Astrocyte (in vitro differentiated cells and primary cell): ENCODE measurements around the gene OCIAD2. TPM values are rescaled to one million over a fixed set of nuclear protein-coding genes. Genes with fewer than 3 reads are reported as not detected.
A peak's percentile ranks its signal among the peaks of the same experiment; 100 is the strongest.

Experiments used
- DNase-seq: peaks from one replicate; pipeline ENCODE4 v3.0.0-alpha.2; 2010; ENCODE audit warnings: low read depth
- FAIRE-seq: peaks from 2 replicates; lab custom pipeline; 2011; peaks lifted over from hg19 to GRCh38; lab: Jason Lieb, UNC
- H2AFZ ChIP-seq: 2 replicates; pipeline ENCODE4 v1.6.0; 2012; ENCODE audit warnings: low read depth, low read length, inconsistent platforms
- H3K27ac ChIP-seq: 2 replicates; pipeline ENCODE4 v1.5.1; 2011; ENCODE audit warnings: low read depth, low read length, inconsistent platforms
- H3K27me3 ChIP-seq: 2 replicates; pipeline ENCODE4 v1.6.0; 2011; ENCODE audit warnings: low read length, inconsistent platforms; ENCODE audit not compliant: insufficient read depth
- H3K36me3 ChIP-seq: 2 replicates; pipeline ENCODE4 v1.5.1; 2011; ENCODE audit warnings: low read length, inconsistent platforms; ENCODE audit not compliant: insufficient read depth
- H3K4me1 ChIP-seq: 2 replicates; pipeline ENCODE4 v1.5.1; 2011; ENCODE audit warnings: low read length, inconsistent platforms; ENCODE audit not compliant: insufficient read depth
- H3K4me2 ChIP-seq: 2 replicates; pipeline ENCODE4 v1.6.0; 2012; ENCODE audit warnings: low read length, inconsistent platforms
- H3K4me3 ChIP-seq: 2 replicates; pipeline ENCODE4 v1.5.1; 2011; ENCODE audit warnings: low read depth, mild to moderate bottlenecking, low read length, inconsistent platforms; ENCODE audit not compliant: insufficient read depth
- H3K79me2 ChIP-seq: 2 replicates; pipeline ENCODE4 v1.6.0; 2012; ENCODE audit warnings: mild to moderate bottlenecking, low read length, inconsistent platforms; ENCODE audit not compliant: insufficient read depth
- H3K9ac ChIP-seq: 2 replicates; pipeline ENCODE4 v1.6.0; 2012; ENCODE audit warnings: mild to moderate bottlenecking, low read length, inconsistent platforms
- H3K9me3 ChIP-seq: 2 replicates; pipeline ENCODE4 v1.5.1; 2012; ENCODE audit warnings: low read depth, mild to moderate bottlenecking, low read length, inconsistent platforms; ENCODE audit not compliant: insufficient read depth
- H4K20me1 ChIP-seq: 2 replicates; pipeline ENCODE4 v1.6.0; 2012; ENCODE audit warnings: low read length, inconsistent platforms; ENCODE audit not compliant: insufficient read depth
- H3K27ac Mint-ChIP-seq: one replicate; pipeline ENCODE4 v1.8.0; 2021; ENCODE audit warnings: mild to moderate bottlenecking, mixed read lengths; ENCODE audit not compliant: unreplicated experiment
- H3K27me3 Mint-ChIP-seq: one replicate; pipeline ENCODE4 v1.8.0; 2021; ENCODE audit warnings: low read depth, mixed read lengths; ENCODE audit not compliant: unreplicated experiment
- H3K36me3 Mint-ChIP-seq: one replicate; pipeline ENCODE4 v1.8.0; 2021; ENCODE audit warnings: low read depth, mixed read lengths; ENCODE audit not compliant: unreplicated experiment
- H3K4me1 Mint-ChIP-seq: one replicate; pipeline ENCODE4 v1.8.0; 2021; ENCODE audit warnings: low read depth, mixed read lengths; ENCODE audit not compliant: unreplicated experiment
- H3K4me3 Mint-ChIP-seq: one replicate; pipeline ENCODE4 v1.8.0; 2021; ENCODE audit warnings: mild to moderate bottlenecking, moderate library complexity, mixed read lengths; ENCODE audit not compliant: unreplicated experiment
- H3K9me3 Mint-ChIP-seq: one replicate; pipeline ENCODE4 v1.8.0; 2021; ENCODE audit warnings: mild to moderate bottlenecking, mixed read lengths; ENCODE audit not compliant: unreplicated experiment
- CTCF ChIP-seq: IDR thresholded peaks from 2 replicates; pipeline ENCODE4 v1.5.1; 2011; ENCODE audit warnings: low read depth, mild to moderate bottlenecking, inconsistent platforms, low read length, moderate library complexity; ENCODE audit not compliant: insufficient read depth
- EZH2 ChIP-seq: IDR thresholded peaks from 2 replicates; pipeline ENCODE4 v1.6.1; 2012; ENCODE audit warnings: mild to moderate bottlenecking, low read length, inconsistent platforms; ENCODE audit not compliant: insufficient read depth
- total RNA-seq: library from RNA; stranded (reverse); gene quantifications from 2 replicates; pipeline ENCODE4 v1.2.1, GENCODE V29; 2021

Gene OCIAD2
- total RNA-seq, 1 donor from 2014 or later: 76.1 TPM

GRCh38 chr4:48858130-48858529, 48.4 kb downstream of the OCIAD2 start:
- Mint-ChIP-seq H3K9me3 (no peaks in the 10 kb centered on the region), H3K27ac (no peak overlapping the region), H3K4me1 (no peaks in the 10 kb centered on the region), H3K27me3 (no peaks in the 10 kb centered on the region), H3K4me3 (no peak overlapping the region), H3K36me3 (peaks cover 9% of the 10 kb centered on the region)
- no peaks in the 10 kb centered on the region for H3K27me3 ChIP-seq
- FAIRE-seq: peak; percentile 13
- TF ChIP-seq CTCF (peak; percentile 7), EZH2 (no peak)
- no peak overlapping the region for H3K27ac ChIP-seq
- H3K9me3 ChIP-seq: no peaks in the 10 kb centered on the region
- DNase-seq: peak; percentile 35
- H3K9ac ChIP-seq: no peak overlapping the region
- H3K4me1 ChIP-seq: no peaks in the 10 kb centered on the region
- no peak overlapping the region for H2AFZ ChIP-seq
- H3K4me2 ChIP-seq: no peak overlapping the region
- peaks cover 3% of the 10 kb centered on the region for H3K79me2 ChIP-seq
- H4K20me1 ChIP-seq: peaks cover 10% of the 10 kb centered on the region
- H3K4me3 ChIP-seq: no peak overlapping the region
- peaks cover 20% of the 10 kb centered on the region for H3K36me3 ChIP-seq

GRCh38 chr4:48854982-48855381, 51.6 kb downstream of the OCIAD2 start:
- H3K9ac ChIP-seq: no peak overlapping the region
- H3K36me3 Mint-ChIP-seq: peaks cover 7% of the 10 kb centered on the region
- TF ChIP-seq CTCF (no peak), EZH2 (no peak)
- H3K4me1 Mint-ChIP-seq: no peaks in the 10 kb centered on the region
- H3K9me3 Mint-ChIP-seq: no peaks in the 10 kb centered on the region
- no peak overlapping the region for H3K27ac Mint-ChIP-seq
- no peaks in the 10 kb centered on the region for H3K27me3 ChIP-seq
- peaks cover 3% of the 10 kb centered on the region for H3K79me2 ChIP-seq
- H3K4me3 Mint-ChIP-seq: no peak overlapping the region
- H3K36me3 ChIP-seq: peaks cover 22% of the 10 kb centered on the region
- no peak overlapping the region for H3K4me3 ChIP-seq
- no peak overlapping the region for H2AFZ ChIP-seq
- H3K9me3 ChIP-seq: no peaks in the 10 kb centered on the region
- no peak overlapping the region for H3K27ac ChIP-seq
- H3K27me3 Mint-ChIP-seq: no peaks in the 10 kb centered on the region
- H3K4me1 ChIP-seq: no peaks in the 10 kb centered on the region
- H4K20me1 ChIP-seq: peaks cover 16% of the 10 kb centered on the region
- DNase-seq: no peak
- FAIRE-seq: no peak
- no peak overlapping the region for H3K4me2 ChIP-seq

GRCh38 chr4:48854395-48854683, 52.2 kb downstream of the OCIAD2 start:
- H3K4me3 Mint-ChIP-seq: no peak overlapping the region
- no peaks in the 10 kb centered on the region for H3K4me1 ChIP-seq
- no peaks in the 10 kb centered on the region for H3K27me3 ChIP-seq
- no peak overlapping the region for H2AFZ ChIP-seq
- DNase-seq (no peak), FAIRE-seq (no peak)
- no peaks in the 10 kb centered on the region for H3K27me3 Mint-ChIP-seq
- no peaks in the 10 kb centered on the region for H3K9me3 Mint-ChIP-seq
- H3K27ac ChIP-seq: no peak overlapping the region
- no peak overlapping the region for H3K27ac Mint-ChIP-seq
- no peaks in the 10 kb centered on the region for H3K9me3 ChIP-seq
- no peak overlapping the region for H3K4me3 ChIP-seq
- H3K79me2 ChIP-seq: peaks cover 3% of the 10 kb centered on the region
- H3K36me3 Mint-ChIP-seq: peaks cover 7% of the 10 kb centered on the region
- peaks cover 22% of the 10 kb centered on the region for H3K36me3 ChIP-seq
- peaks cover 16% of the 10 kb centered on the region for H4K20me1 ChIP-seq
- H3K9ac ChIP-seq: no peak overlapping the region
- TF ChIP-seq EZH2: no peak
- no peak for TF ChIP-seq CTCF
- no peaks in the 10 kb centered on the region for H3K4me1 Mint-ChIP-seq
- H3K4me2 ChIP-seq: no peak overlapping the region
